Measurements from ENCODE around the gene SPOCK1. TPM values are rescaled to one million over a fixed set of nuclear protein-coding genes. Genes with fewer than 3 reads are reported as not detected.

Gene SPOCK1
- polyA plus RNA-seq, 3 donors = 1.8 to 5.7 (median 2.1) TPM

- Mint-ChIP-seq H3K27ac (no peak overlapping the region), H3K27me3 (ENCODE audit: low read depth in 3 of 3) (peaks cover 0 to 2% (median 0%) of the 10 kb centered on the region in 3 donors), H3K36me3 (no peaks in the 10 kb centered on the region), H3K4me3 (no peak overlapping the region), H3K4me1 (peaks cover 2% of the 10 kb centered on the region), H3K9me3 (peaks cover 0 to 2% (median 0%) of the 10 kb centered on the region in 7 donors)
- H3K4me3 ChIP-seq (replicated peaks in 1 of 3; ENCODE audit: low read depth in 2 of 3, low read length in 3 of 3) = no peak overlapping the region
- no peaks in the 10 kb centered on the region for H3K36me3 ChIP-seq (replicated peaks in 1 of 2; ENCODE audit: control insufficient read depth in 1 of 2, insufficient read depth in 2 of 2, low read length in 2 of 2)
- intact Hi-C loops (cut with micrococcal nuclease) = no loop called here
- H3K4me2 ChIP-seq (replicated peaks; ENCODE audit: extremely low read depth, low read length, poor library complexity, severe bottlenecking) = no peak overlapping the region
- no peaks in the 10 kb centered on the region for H3K9me3 ChIP-seq (replicated peaks in 1 of 2; ENCODE audit: control insufficient read depth in 1 of 2, insufficient read depth in 1 of 2, low read length in 2 of 2)
- H3K27me3 ChIP-seq (ENCODE audit: control insufficient read depth in 2 of 2, insufficient read depth in 2 of 2, low read length in 2 of 2) = no peaks in the 10 kb centered on the region
- no peaks in the 10 kb centered on the region for H4K20me1 ChIP-seq (ENCODE audit: insufficient read depth, low read length)
- 83% methylated on average over 2 of the region's 5 CpGs for WGBS (ENCODE audit: insufficient coverage)
- no peaks in the 10 kb centered on the region for H3K4me1 ChIP-seq (ENCODE audit: control insufficient read depth in 1 of 2, insufficient read depth in 2 of 2, low read length in 2 of 2)
- no peak overlapping the region for H3K27ac ChIP-seq (ENCODE audit: low read depth in 1 of 2, low read length in 2 of 2)
- TF ChIP-seq, protein P1, sequence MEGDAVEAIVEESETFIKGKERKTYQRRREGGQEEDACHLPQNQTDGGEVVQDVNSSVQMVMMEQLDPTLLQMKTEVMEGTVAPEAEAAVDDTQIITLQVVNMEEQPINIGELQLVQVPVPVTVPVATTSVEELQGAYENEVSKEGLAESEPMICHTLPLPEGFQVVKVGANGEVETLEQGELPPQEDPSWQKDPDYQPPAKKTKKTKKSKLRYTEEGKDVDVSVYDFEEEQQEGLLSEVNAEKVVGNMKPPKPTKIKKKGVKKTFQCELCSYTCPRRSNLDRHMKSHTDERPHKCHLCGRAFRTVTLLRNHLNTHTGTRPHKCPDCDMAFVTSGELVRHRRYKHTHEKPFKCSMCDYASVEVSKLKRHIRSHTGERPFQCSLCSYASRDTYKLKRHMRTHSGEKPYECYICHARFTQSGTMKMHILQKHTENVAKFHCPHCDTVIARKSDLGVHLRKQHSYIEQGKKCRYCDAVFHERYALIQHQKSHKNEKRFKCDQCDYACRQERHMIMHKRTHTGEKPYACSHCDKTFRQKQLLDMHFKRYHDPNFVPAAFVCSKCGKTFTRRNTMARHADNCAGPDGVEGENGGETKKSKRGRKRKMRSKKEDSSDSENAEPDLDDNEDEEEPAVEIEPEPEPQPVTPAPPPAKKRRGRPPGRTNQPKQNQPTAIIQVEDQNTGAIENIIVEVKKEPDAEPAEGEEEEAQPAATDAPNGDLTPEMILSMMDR (IDR thresholded peaks at IDR 0.05) = no peak
- no peak overlapping the region for H2AFZ ChIP-seq (ENCODE audit: insufficient read depth, low read depth, low read length, poor library complexity, severe bottlenecking)
- no peak overlapping the region for H3K9ac ChIP-seq (ENCODE audit: insufficient read depth, low read length, poor library complexity, severe bottlenecking)
- H3K79me2 ChIP-seq (ENCODE audit: insufficient read depth, low read length) = no peaks in the 10 kb centered on the region
- DNase-seq = no peak
Observed at GRCh38 chr5:137278476-137278875, 220.7 kb downstream of the SPOCK1 start.

DNA sequence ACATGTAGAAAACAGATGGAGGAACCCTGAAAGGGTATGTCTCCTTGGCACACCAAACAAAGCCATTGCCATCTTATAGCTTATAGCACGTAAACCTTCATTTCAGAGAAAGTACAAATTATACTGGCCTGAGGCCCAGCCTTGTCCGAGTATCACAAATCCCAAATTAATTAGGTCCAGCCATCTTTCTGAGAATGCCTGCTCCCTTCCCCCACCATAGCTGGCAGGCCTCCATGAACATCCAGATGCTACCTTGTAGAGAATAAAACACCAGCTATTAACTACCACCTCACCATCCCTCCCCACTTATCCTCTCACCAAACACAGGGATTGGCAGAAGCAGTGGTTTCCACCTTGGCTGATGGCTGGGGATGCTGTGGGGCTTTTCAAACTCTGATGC is 224.0 kb downstream of the SPOCK1 start:
- Mint-ChIP-seq H3K27ac (no peak overlapping the region), H3K9me3 (peaks cover 0 to 2% (median 0%) of the 10 kb centered on the region in 7 donors), H3K4me1 (peaks cover 2% of the 10 kb centered on the region), H3K27me3 (ENCODE audit: low read depth in 3 of 3) (peaks cover 1 to 3% (median 2%) of the 10 kb centered on the region in 3 donors), H3K4me3 (no peak overlapping the region), H3K36me3 (no peaks in the 10 kb centered on the region)
- Histone ChIP-seq H3K4me2 (replicated peaks; ENCODE audit: extremely low read depth, low read length, poor library complexity, severe bottlenecking) (no peak overlapping the region), H3K36me3 (replicated peaks in 1 of 2; ENCODE audit: control insufficient read depth in 1 of 2, insufficient read depth in 2 of 2, low read length in 2 of 2) (no peaks in the 10 kb centered on the region), H2AFZ (ENCODE audit: insufficient read depth, low read depth, low read length, poor library complexity, severe bottlenecking) (no peak overlapping the region), H3K9ac (ENCODE audit: insufficient read depth, low read length, poor library complexity, severe bottlenecking) (no peak overlapping the region), H3K4me3 (replicated peaks in 1 of 3; ENCODE audit: low read depth in 2 of 3, low read length in 3 of 3) (no peak overlapping the region), H3K27me3 (ENCODE audit: control insufficient read depth in 2 of 2, insufficient read depth in 2 of 2, low read length in 2 of 2) (no peaks in the 10 kb centered on the region), H3K79me2 (ENCODE audit: insufficient read depth, low read length) (no peaks in the 10 kb centered on the region), H3K4me1 (ENCODE audit: control insufficient read depth in 1 of 2, insufficient read depth in 2 of 2, low read length in 2 of 2) (no peaks in the 10 kb centered on the region), H4K20me1 (ENCODE audit: insufficient read depth, low read length) (no peaks in the 10 kb centered on the region), H3K27ac (ENCODE audit: low read depth in 1 of 2, low read length in 2 of 2) (no peak overlapping the region), H3K9me3 (replicated peaks in 1 of 2; ENCODE audit: control insufficient read depth in 1 of 2, insufficient read depth in 1 of 2, low read length in 2 of 2) (no peaks in the 10 kb centered on the region)
- WGBS (ENCODE audit: insufficient coverage) = 100% methylated on average over 2 of the region's 2 CpGs
- TF ChIP-seq, protein P1 (IDR thresholded peaks at IDR 0.05) = no peak
- intact Hi-C loops (cut with micrococcal nuclease) = no loop called here
- DNase-seq = no peak
